ENCODE data around the gene LDLRAD4. TPM values are rescaled to one million over a fixed set of nuclear protein-coding genes. Genes with fewer than 3 reads are reported as not detected.
"Not testable (repeated sequence)": the region's sequence is repeated elsewhere in the genome, so short reads cannot be mapped to it uniquely, and the experiment has no call there.

The LDLRAD4 gene
- total RNA-seq, 1 experiment from 2014 or later: not detected

- DNase-seq (ENCODE audit: low read depth): no peak
Measured at GRCh38 chr18:13649397-13650390, 431.1 kb downstream of the LDLRAD4 start.

- DNase-seq (ENCODE audit: low read depth): no peak
Measured at GRCh38 chr18:13653746-13654433, 435.3 kb downstream of the LDLRAD4 start.

GRCh38 chr18:13657974-13658373 lies 439.4 kb downstream of the LDLRAD4 start:
- no peak for DNase-seq (ENCODE audit: low read depth)

DNA sequence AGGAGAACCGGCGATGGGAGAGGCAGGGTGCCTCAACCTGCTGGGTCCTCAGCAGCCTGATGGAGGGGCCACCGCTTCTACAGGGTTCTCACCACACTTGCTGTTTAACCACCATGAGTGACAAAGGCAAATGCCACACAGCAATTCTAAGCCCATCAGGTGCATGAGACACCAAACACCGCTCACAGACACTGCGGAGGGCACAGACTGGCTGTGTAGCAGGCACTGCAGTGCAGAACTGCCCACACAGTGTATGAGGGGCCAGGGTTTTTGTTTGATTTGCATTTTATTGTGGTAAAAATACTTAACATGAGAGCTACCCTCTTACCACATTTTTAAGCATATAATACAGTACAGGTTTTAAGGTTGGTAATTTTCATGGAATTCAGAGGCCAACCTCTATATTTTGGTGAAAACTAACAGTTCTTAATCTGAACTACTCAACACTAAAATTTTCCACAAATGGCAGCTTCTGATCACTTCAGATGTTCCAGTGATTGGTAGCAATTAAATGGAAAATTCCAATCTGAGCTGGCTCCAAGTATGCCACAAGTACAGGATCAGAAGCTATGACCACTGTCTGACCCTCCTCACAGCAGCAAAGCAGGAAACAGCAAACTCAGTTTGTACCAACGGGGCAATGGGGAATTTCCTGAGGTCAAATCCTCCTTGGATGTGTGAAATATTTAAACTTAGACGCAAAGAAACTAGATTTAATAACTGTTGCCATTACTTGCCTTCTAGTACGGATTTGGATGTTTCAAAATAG lies 440.1 kb downstream of the LDLRAD4 start:
- no peak for DNase-seq (ENCODE audit: low read depth)

GRCh38 chr18:13660510-13660909 lies 441.9 kb downstream of the LDLRAD4 start:
- no peak for DNase-seq (ENCODE audit: low read depth)

DNA sequence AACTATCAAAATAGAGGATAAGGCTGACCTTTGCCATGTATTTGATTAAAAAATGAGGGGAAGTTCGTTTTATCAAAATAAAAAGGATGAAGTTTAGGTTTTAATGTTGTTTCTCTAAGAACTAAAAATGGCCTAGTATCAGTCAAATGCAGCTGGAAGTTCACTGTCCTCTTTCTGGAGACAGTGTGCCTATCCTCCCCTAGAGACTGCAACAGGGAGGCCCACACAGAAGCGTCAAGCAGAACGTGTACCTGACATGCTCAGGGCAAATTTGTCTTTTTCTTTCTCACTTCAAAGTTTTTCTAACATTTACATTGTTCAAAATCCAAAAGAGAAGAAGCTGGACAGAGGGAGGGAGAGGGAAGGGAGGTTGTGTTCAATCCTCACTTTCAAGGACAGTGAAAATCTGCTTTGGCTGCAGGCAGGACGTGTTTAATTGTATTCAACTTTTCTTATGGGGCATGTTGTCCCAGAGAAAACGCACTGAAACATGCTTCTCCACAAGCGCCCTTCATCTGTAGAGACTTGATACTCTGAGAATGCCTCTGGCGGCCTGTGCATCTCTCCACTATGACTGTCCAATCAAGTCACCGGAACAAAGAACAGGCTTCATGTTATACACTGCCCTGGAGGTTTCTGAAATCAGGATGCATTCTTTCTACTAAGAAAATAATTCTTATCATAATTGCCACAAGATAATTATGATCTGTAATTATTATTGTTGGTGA lies 442.7 kb downstream of the LDLRAD4 start:
- DNase-seq (ENCODE audit: low read depth): no peak

DNA sequence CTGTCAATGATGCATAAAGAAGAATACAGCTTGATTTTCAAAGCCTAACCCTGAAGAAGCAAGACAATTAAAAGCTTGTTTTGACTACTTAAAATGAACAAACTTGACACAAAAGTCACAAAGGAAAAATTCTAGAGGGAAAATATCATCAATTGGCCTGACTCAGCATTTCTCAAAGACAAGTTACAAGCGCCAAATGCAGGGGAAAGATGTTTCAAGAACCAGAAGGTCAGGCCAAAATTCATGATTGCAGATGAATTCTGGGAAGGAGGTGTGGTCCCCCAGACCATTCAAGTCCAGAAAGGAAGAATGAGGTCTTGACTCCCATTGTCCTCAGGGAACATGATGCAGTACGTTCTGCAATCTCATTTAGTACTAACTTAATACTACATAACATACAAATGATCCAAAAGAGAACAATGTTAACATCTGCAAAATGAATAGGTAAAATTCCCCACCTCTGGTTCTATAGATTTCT lies 443.3 kb downstream of the LDLRAD4 start:
- no peak for DNase-seq (ENCODE audit: low read depth)

DNA sequence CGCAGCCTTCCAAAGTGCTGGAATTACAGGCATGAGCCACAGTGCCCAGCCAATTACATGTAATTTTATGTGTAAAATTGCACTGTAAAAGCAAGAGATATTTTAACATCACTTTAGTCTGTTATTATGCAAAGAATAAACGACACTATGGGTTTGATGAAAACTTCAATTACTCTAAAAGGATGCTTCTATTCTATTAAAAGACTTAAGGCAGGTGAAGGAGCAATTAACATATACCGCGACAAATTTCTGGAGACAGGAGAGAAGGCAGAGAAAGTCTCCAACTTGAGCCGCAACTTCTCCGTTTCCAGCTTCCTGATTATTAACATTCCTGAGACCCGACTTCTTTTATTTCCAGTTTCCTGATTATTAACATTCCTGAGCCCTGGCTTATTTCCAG lies 454.1 kb downstream of the LDLRAD4 start:
- no peak for DNase-seq (ENCODE audit: low read depth)

- no peak for DNase-seq (ENCODE audit: low read depth)
Measured at GRCh38 chr18:13676471-13676870, 457.9 kb downstream of the LDLRAD4 start.

DNA sequence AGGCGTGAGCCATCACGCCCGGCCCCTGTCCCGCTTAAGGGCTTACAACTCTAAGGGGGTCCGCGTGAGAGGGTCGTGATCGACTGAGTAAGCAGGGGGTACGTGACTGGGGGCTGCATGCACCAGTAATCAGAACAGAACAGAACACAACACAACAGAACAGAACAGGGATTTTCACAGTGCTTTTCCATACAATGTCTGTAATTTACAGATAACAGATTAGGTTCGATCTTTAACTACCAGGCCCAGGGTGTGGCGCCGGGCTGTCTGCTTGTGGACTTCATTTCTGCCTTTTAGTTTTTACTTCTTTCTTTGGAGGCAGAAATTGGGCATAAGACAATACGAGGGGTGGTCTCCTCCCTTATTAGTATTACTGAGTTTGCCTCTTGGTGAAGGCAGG lies 458.8 kb downstream of the LDLRAD4 start:
- not testable (repeated sequence) for DNase-seq (ENCODE audit: low read depth)

GRCh38 chr18:13680612-13681011 lies 462.1 kb downstream of the LDLRAD4 start:
- DNase-seq (ENCODE audit: low read depth): no peak

DNA sequence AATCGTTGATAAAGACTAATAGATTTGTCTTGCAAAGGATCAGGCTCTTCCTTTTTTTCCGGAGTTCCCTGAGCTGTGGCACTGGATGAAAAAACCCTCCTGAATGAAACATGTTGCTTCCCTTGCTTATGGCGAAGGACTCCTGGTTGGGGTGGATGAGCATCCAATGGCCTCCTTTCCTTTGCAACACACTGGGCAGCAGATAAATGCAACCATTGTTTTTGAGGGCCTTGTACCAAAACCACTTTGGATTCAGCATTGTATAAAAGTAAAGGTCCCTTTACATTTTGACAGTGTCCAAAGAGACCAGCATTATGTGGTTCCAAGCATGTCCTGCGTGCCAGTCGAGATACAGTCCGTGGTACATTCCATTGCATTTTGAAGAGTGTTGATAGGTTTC lies 463.1 kb downstream of the LDLRAD4 start:
- no peak for DNase-seq (ENCODE audit: low read depth)

DNA sequence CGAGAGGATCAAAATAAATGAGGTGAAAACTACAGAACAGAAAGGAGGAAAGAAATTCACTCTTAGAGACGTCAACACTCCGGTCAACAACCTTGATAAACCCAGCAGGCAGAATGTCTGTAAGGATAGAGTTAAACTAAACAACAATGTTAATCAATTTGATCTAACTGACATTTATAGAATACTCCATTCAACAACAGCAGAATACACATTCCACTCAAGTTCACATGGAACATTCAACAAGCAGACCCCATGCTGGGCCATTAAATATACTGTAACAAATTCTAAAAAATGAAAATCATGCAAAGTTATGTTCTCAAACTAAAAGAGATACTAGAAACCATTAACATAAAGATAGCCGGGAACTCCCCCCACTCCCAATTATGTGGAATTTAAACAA lies 466.0 kb downstream of the LDLRAD4 start:
- no peak for DNase-seq (ENCODE audit: low read depth)

GRCh38 chr18:13688191-13689136 lies 469.9 kb downstream of the LDLRAD4 start:
- no peak for DNase-seq (ENCODE audit: low read depth)

- DNase-seq (ENCODE audit: low read depth): not testable (repeated sequence)
Measured at GRCh38 chr18:13690060-13690459, 471.5 kb downstream of the LDLRAD4 start.

DNA sequence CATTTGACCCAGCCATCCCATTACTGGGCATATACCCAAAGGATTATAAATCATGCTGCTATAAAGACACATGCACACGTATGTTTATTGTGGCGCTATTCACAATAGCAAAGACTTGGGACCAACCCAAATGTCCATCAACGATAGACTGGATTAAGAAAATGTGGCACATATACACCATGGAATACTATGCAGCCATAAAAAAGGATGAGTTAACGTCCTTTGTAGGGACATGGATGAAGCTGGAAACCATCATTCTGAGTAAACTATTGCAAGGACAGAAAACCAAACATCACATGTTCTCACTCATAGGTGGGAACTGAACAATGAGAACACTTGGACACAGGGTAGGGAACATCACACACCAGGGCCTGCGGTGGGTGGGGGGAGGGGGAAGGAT lies 476.8 kb downstream of the LDLRAD4 start:
- not testable (repeated sequence) for DNase-seq (ENCODE audit: low read depth)

GRCh38 chr18:13696961-13697360 lies 478.4 kb downstream of the LDLRAD4 start:
- DNase-seq (ENCODE audit: low read depth): no peak

DNA sequence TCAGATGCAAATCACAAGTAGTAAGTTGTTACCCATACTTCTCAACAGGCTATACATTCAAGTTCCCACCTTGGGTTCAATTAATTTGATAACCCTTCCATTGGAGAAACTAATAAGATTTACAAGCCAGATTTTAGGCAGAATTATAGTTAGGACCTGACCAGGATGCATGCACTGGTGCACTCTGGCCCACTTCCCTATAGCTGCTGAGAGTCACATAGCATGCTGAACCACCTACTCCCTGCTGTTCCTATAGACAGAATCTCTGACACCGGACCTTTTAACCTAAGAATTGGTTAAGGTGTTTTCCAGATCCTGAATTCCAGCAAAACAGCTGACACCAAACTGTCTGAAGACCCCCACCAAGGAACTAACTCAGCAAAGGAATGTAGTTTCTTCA lies 481.6 kb downstream of the LDLRAD4 start:
- DNase-seq (ENCODE audit: low read depth): no peak
